OCI-M2 (cell line): ENCODE measurements around the gene CNTN6.

Experiments used
- DNase-seq: peaks from one replicate; lab custom pipeline; 2025; ENCODE audit not compliant: unreplicated experiment; lab: John Stamatoyannopoulos, UW

CNTN6 gene

DNA sequence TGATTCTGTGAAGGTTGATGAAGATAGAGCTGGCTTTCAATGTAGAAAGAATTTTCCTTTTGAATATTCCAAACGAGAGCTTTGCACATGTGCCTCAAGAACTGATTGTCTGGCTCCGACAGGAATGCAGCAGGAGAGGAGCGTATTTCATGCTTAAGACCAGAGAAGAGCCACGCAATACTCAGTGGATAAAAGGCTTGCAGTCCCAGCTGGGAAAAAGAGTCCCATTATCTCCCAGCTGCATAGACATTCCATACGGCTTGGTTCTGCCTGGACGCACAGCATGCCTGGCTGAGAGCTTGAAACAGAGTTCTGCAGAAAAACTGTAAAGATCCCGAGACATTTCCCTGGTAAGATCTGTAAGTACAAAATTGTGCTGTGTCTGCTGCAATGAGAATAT, at the start of gene CNTN6:
Gene CNTN6, plus strand, starts transcription at position 254 of the 400 bp plus-strand sequence. CDS start 54,985 bp downstream, outside the sequence.
- no peak for DNase-seq

DNA sequence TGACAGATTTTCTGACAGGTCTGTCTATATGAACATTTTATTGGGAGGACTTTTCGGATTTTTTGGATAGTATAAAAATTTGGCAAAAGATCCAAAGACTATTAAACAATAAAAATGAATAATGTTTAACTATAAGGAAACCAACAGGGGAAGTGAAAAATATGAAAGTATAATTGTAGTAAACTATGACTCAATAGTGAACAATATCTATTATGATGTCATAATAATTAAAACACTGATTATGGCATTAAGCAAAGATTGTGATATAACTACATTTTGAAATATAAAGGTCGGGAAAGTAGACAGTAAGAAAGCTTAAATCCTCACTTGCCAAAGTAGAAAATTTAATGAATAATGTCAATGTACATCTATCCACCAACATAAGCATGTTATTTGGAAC, 44.3 kb upstream of the CNTN6 start:
- no peak for DNase-seq

DNA sequence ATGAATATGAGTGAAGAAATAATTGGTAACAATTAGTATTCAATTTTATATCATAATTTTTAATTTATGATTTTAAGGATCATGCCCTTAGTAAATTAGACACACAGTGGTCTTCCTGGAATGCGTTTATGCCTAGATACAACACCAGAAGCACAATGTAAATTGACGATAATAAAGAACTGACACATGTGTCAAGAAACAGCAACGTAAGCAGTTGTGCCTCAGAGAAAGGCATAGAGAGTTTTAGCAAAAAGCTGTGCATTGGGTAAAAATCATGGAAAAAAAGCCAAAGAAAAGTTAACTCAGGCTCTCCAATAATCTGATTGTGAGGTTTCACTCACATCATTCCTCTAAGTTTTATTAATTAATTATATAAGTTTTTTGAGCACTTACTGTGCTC, 37.0 kb upstream of the CNTN6 start:
- no peak for DNase-seq

- no peak for DNase-seq
Observed at GRCh38 chr3:1056744-1057143, 36.1 kb upstream of the CNTN6 start.

DNA sequence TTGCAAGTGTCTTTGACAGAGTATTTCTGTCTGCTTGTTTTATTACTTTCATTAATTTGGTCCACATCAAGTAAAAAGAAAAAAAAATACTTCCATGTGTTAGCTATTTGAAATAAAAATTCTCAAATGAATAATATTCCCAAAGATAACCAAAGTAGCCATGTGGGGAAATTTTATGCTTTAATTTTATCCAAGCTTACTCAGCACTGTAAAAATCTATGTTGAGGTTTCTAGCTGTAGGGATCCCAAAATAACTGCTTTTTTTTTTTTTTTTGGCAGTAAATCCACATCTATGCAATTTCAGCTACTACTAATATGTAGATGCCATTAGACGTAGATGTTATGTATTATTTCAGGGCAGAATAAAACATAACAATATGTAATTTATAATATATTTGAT, 35.4 kb upstream of the CNTN6 start:
- DNase-seq: no peak

DNA sequence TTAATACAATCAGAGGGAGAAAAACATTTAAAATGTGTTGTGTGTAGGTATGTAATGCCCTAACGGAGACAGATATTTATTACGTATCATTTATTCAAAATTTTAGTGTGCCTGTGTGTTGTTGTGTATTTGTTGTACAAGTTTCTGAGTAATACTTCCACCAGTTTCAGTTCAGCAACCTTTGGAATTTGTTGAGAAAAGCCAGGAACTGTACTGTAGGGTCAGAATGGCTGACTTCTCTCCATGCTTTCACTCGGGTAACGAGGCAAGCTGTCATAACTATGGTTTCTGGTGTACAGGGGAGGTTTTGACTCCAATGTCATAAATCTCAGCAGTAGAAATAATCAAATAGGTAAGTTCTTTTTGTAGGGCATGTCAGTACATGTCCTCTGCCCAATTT, 23.8 kb upstream of the CNTN6 start:
- DNase-seq: no peak

- no peak for DNase-seq
Observed at GRCh38 chr3:1072041-1072440, 20.8 kb upstream of the CNTN6 start.

GRCh38 chr3:1079662-1080061, 13.2 kb upstream of the CNTN6 start:
- DNase-seq: no peak

DNA sequence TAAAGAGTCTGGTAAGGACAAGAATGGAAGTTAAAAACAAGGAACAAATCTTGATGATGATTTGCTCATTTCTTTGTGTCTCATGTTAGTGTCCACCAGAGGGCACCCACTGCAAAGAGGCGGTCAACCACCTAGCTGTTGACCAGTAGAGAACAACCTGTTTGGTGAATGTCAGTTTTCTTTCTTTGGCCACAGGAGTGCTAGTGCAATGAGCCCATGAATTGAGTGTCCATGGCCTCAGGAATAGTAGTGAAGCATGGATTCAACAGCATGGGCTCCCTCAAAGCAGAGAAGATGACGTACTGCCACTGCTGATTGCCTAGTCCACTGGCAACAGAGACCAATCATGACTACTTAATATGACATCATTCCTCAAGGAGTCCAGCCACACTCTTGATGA, 10.7 kb upstream of the CNTN6 start:
- DNase-seq: no peak

- no peak for DNase-seq
Observed at GRCh38 chr3:1087066-1087560, 5.7 kb upstream of the CNTN6 start.

GRCh38 chr3:1088503-1088902, 4.3 kb upstream of the CNTN6 start:
- no peak for DNase-seq

DNA sequence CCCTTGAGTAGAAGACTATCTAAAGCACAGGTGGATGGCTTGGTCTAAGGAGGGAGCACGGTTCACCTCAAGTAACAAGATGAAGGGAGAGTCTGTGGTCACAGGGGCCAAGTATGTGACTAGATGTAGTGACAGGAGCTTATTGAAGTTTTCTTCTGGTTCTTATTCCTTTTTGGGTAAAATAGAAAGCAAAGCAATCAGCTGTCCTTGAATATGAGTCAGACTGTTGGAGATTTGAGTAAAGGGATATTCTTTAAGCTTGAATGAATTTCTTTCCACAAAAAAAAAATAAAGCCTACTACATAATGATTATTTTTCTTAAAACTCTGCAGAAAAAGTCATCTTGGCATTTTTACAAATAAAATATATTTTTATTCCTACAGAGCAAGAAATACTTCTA, 1.5 kb upstream of the CNTN6 start:
- no peak for DNase-seq

DNA sequence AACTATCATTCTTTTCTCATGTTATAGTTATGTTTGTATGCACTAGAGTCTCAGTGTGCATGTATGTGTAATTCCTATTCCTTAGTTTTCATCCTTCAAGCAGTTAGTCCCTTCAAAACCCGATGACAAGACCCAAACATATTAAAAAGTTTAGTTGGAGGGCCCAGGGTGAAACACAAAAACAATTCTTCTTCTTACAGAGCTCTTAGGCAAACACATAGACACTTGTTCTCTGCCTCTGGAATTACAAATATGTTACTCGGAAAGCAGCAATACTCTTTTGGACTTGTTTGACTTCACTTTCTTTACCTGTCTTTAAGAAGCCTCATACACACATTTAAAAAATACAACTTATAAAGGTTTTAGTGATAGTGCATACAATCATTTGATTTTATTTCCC, 763 bp upstream of the CNTN6 start:
- no peak for DNase-seq

DNA sequence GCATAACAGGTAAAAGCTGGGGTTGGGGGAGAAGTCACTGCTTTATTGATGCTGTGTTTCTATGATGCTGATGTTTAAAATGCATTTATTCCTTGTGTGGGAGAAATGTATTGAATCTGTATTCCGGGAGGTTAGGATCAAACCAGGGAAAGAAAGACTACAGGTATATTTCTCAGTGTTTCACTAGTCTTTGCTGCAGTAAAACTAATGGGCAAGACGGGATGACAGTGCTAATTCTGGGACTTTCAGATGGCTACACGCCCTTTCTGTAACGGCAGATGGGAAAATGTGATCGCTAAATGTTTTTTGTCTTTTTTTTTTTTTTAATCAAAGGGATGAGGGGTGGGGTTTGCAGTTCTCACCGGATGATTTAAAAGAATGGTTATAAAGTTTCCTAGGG, 393 bp downstream of the CNTN6 start:
- DNase-seq: no peak

- DNase-seq: no peak
Observed at GRCh38 chr3:1103525-1103924, 10.7 kb downstream of the CNTN6 start.

- no peak for DNase-seq
Observed at GRCh38 chr3:1117843-1118473, 25.1 kb downstream of the CNTN6 start.

DNA sequence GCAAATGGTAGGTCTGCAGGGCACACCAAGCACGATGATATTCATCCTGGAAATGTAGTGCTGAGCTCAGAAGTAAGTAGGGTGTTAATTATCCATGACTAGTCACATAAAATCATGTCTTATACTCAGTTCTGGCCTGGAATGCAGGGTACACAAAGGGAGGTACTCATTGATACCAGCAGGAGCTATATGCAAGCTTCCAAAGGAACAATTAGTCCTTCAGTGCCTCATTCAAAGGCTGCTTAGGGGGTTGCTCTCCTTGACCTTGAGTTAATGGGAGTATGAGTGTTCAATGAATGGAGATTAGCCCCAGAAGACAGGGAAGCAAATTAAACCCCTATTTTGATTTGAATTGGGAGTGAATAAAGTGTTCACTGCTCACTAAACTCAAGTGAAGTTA, 38.3 kb downstream of the CNTN6 start:
- no peak for DNase-seq

GRCh38 chr3:1135194-1135593, 42.4 kb downstream of the CNTN6 start:
- DNase-seq: no peak

DNA sequence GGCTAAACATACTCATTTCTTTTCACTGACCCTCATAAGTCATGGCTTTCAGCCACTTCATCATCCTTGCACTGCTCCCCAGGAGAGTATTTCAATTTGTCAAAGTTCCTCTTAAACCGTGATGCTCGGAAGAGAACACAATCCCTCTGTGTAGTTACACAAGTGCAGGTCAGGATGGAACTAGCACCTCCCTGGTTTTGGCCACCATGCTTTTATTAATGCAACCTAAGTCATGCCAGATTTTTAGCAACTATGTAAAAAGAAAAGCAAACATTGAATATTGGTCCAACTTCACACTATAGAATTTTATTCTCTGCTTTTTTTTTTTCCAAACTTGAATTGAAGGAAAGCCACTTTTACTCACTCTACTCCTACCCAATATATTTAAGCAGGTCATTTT, 45.2 kb downstream of the CNTN6 start:
- DNase-seq: no peak

- DNase-seq: no peak
Observed at GRCh38 chr3:1139071-1139470, 46.2 kb downstream of the CNTN6 start.

- DNase-seq: no peak
Observed at GRCh38 chr3:1147326-1147725, 54.5 kb downstream of the CNTN6 start.

DNA sequence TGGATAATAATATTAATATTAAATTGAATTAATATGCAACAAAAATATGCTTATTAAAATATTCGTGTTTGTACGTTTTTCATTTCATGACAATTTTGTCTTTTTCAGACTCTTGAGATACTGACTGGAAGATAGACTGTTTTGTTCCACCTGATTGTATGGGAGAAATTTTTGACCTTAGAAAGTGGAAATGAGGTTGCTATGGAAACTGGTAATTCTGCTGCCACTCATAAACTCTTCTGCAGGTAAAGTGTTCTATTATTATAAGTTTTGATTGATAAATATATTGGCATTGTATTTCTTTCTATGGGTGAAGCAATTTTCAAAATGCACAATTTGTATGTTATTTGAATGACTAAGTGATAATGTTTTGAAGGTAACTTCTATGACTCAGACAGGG, 55.0 kb downstream of the CNTN6 start:
- no peak for DNase-seq

DNA sequence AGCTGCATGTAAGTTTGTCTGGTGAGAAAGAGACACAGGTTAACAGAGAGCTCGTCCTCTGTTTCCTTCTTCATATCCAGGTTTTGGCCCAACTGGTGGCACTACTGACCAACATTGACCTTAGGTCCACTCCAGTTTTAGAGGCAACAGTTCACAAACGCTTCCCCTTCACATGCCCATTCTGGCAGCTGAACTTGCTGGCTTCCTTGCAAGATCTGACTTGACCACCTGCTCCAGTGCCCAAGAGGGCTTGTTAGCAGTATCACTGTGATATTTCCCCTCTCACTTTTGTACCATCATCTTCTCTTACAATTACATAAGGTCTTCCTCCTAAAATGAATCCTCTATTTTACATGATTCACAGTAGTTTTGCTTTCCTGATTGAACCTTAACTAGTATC, 71.3 kb downstream of the CNTN6 start:
- no peak for DNase-seq
